Fibroblast of villous mesenchyme (primary cell): Measurements from ENCODE around the gene NFU1. TPM values are rescaled to one million over a fixed set of nuclear protein-coding genes. Genes with fewer than 3 reads are reported as not detected.
A peak's percentile ranks its signal among the peaks of the same experiment; 100 is the strongest.

Experiments
- DNase-seq: peaks from one replicate; pipeline ENCODE4 v3.0.0-alpha.2; 2010; ENCODE audit warnings: low read depth
- H3K4me3 ChIP-seq: 2 replicates; pipeline ENCODE4 v1.5.1; 2011; ENCODE audit warnings: low read depth, mild to moderate bottlenecking, low read length
- CTCF ChIP-seq: IDR thresholded peaks from 2 replicates; pipeline ENCODE4 v1.5.1; 2012; ENCODE audit warnings: low read depth, mild to moderate bottlenecking, low read length; ENCODE audit not compliant: insufficient read depth
- total RNA-seq: library from RNA; depleted of rRNA; stranded (reverse); fragments of >200 nt; gene quantifications from 2 replicates; pipeline ENCODE4 v1.2.3, GENCODE V29; 2012

Gene NFU1
- total RNA-seq, 1 donor, result 61.7 TPM

GRCh38 chr2:69465513-69466456, 28.6 kb upstream of the NFU1 start:
- no peak for TF ChIP-seq CTCF
- no peak overlapping the region for H3K4me3 ChIP-seq
- DNase-seq, result peak; percentile 53

GRCh38 chr2:69464575-69464974, 27.3 kb upstream of the NFU1 start:
- no peak for TF ChIP-seq CTCF
- H3K4me3 ChIP-seq, result no peak overlapping the region
- peak; percentile 92 for DNase-seq

GRCh38 chr2:69462780-69463179, 25.5 kb upstream of the NFU1 start:
- H3K4me3 ChIP-seq, result no peak overlapping the region
- TF ChIP-seq CTCF, result no peak
- DNase-seq, result no peak

GRCh38 chr2:69461404-69461803, 24.2 kb upstream of the NFU1 start:
- TF ChIP-seq CTCF, result no peak
- no peak for DNase-seq
- no peak overlapping the region for H3K4me3 ChIP-seq

- H3K4me3 ChIP-seq, result no peak overlapping the region
- DNase-seq, result no peak
- TF ChIP-seq CTCF, result no peak
Observed at GRCh38 chr2:69459936-69460335, 22.7 kb upstream of the NFU1 start.

GRCh38 chr2:69456950-69457445, 19.8 kb upstream of the NFU1 start:
- H3K4me3 ChIP-seq, result no peak overlapping the region
- TF ChIP-seq CTCF, result no peak
- no peak for DNase-seq

- DNase-seq, result no peak
- H3K4me3 ChIP-seq, result no peak overlapping the region
- TF ChIP-seq CTCF, result no peak
Observed at GRCh38 chr2:69456154-69456553, 18.9 kb upstream of the NFU1 start.
